ENCODE results near the gene GRIK2.
"Not testable (repeated sequence)": the region's sequence is repeated elsewhere in the genome, so short reads cannot be mapped to it uniquely, and the experiment has no call there.

Gene GRIK2

GRCh38 chr6:101393251-101393828 is at the start of gene GRIK2:
Gene GRIK2 (plus strand): TSS chr6:101393708.
- no peak for DNase-seq

- no peak for DNase-seq
Observed at GRCh38 chr6:101344885-101345284, 48.6 kb upstream of the GRIK2 start.

- no peak for DNase-seq
Observed at GRCh38 chr6:101348816-101349215, 44.7 kb upstream of the GRIK2 start.

- not testable (repeated sequence) for DNase-seq
Observed at GRCh38 chr6:101350631-101351030, 42.9 kb upstream of the GRIK2 start.

GRCh38 chr6:101351173-101351572 is 42.3 kb upstream of the GRIK2 start:
- no peak for DNase-seq

GRCh38 chr6:101352316-101352715 is 41.2 kb upstream of the GRIK2 start:
- no peak for DNase-seq

- DNase-seq: no peak
Observed at GRCh38 chr6:101365181-101365580, 28.3 kb upstream of the GRIK2 start.

- no peak for DNase-seq
Observed at GRCh38 chr6:101379926-101380325, 13.6 kb upstream of the GRIK2 start.

GRCh38 chr6:101380897-101381630 is 12.4 kb upstream of the GRIK2 start:
- no peak for DNase-seq

- not testable (repeated sequence) for DNase-seq
Observed at GRCh38 chr6:101383747-101384146, 9.8 kb upstream of the GRIK2 start.

GRCh38 chr6:101386982-101387381 is 6.5 kb upstream of the GRIK2 start:
- DNase-seq: no peak

GRCh38 chr6:101391772-101392585 is 1.5 kb upstream of the GRIK2 start:
- DNase-seq: no peak

- DNase-seq: no peak
Observed at GRCh38 chr6:101392586-101393230, 800 bp upstream of the GRIK2 start.

GRCh38 chr6:101393829-101394251 is 332 bp downstream of the GRIK2 start:
- DNase-seq: no peak

- DNase-seq: no peak
Observed at GRCh38 chr6:101394936-101395335, 1.4 kb downstream of the GRIK2 start.

- no peak for DNase-seq
Observed at GRCh38 chr6:101395345-101395744, 1.8 kb downstream of the GRIK2 start.

- no peak for DNase-seq
Observed at GRCh38 chr6:101396548-101397173, 3.2 kb downstream of the GRIK2 start.

GRCh38 chr6:101397199-101397598 is 3.7 kb downstream of the GRIK2 start:
- no peak for DNase-seq

- no peak for DNase-seq
Observed at GRCh38 chr6:101398716-101399615, 5.5 kb downstream of the GRIK2 start.

GRCh38 chr6:101399616-101400162 is 6.2 kb downstream of the GRIK2 start:
- no peak for DNase-seq
